ENCODE results near the gene NUP133.

DNA sequence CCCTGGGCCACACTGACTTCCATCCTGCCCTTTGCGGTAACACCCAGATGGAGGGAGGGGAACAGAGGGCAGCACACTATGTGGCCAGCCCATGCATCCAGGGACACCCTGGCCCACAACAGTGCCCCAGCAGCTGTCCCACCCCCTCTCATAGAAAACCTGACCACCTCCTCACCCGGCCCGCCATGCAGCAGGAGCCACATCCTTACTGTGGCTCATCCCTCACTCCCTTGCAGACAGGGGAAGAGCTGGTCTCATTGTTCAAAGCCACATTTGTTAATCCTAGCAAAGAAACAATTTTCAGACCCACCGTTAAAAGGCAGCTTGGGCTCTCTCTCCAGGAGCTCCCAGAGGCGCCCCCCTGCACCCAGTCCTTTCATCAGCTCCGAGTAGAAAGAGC is 23.2 kb upstream of the NUP133 start:
- TF ChIP-seq, protein P1, sequence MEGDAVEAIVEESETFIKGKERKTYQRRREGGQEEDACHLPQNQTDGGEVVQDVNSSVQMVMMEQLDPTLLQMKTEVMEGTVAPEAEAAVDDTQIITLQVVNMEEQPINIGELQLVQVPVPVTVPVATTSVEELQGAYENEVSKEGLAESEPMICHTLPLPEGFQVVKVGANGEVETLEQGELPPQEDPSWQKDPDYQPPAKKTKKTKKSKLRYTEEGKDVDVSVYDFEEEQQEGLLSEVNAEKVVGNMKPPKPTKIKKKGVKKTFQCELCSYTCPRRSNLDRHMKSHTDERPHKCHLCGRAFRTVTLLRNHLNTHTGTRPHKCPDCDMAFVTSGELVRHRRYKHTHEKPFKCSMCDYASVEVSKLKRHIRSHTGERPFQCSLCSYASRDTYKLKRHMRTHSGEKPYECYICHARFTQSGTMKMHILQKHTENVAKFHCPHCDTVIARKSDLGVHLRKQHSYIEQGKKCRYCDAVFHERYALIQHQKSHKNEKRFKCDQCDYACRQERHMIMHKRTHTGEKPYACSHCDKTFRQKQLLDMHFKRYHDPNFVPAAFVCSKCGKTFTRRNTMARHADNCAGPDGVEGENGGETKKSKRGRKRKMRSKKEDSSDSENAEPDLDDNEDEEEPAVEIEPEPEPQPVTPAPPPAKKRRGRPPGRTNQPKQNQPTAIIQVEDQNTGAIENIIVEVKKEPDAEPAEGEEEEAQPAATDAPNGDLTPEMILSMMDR (IDR thresholded peaks at IDR 0.05 in 4 of 5, conservative IDR thresholded peaks at IDR 0.05 in 1 of 5): no peak
- TF ChIP-seq POLR2A (IDR thresholded peaks at IDR 0.05): no peak

All from gastrocnemius medialis (tissue), 4 donors.